Stomach (tissue), 9 donors: ENCODE data around the gene HDDC2. TPM values are rescaled to one million over a fixed set of nuclear protein-coding genes. Genes with fewer than 3 reads are reported as not detected.
A peak's percentile ranks its signal among the peaks of the same experiment; 100 is the strongest.

Experiments used
- DNase-seq, 2 donors: peaks; one replicate each; pipeline versions ENCODE4 v3.0.0 to v3.0.0-alpha.2; 2013 to 2019
- H3K27ac ChIP-seq, 5 donors: fragments of 200-600 bp in 4 of 5; sonication (generic) in 4 of 5; one replicate each; pipeline ENCODE4 v1.5.1; 2013 to 2019; ENCODE audit warnings: mild to moderate bottlenecking in 1 of 5, moderate library complexity in 1 of 5
- H3K27me3 ChIP-seq, 3 donors: fragments of 200-600 bp; sonication (generic); one replicate each; pipeline ENCODE4 v1.5.1; 2017 to 2019; ENCODE audit warnings: mixed run types in 1 of 3
- H3K36me3 ChIP-seq, 4 donors: fragments of 200-600 bp; sonication (generic); 1 replicate in 3 of 4; 2 replicates in 1 of 4; pipeline ENCODE4 v1.5.1; 2016 to 2019
- H3K4me1 ChIP-seq, 4 donors: fragments of 200-600 bp; sonication (generic); one replicate each; pipeline ENCODE4 v1.5.1; 2016 to 2019
- H3K4me3 ChIP-seq, 4 donors: fragments of 200-600 bp; sonication (generic) in 3 of 4; one replicate each; pipeline ENCODE4 v1.5.1; 2016 to 2019; ENCODE audit warnings: mild to moderate bottlenecking in 1 of 4
- H3K9me3 ChIP-seq, 4 donors: fragments of 200-600 bp; sonication (generic); one replicate each; pipeline ENCODE4 v1.5.1; 2016 to 2019
- CTCF ChIP-seq, 7 experiments: fragments of 450-650 bp in 4 of 7; fragments of 200-600 bp in 3 of 7; sonication (generic) in 3 of 7; IDR thresholded peaks; one replicate each; pipeline ENCODE4 v1.5.1; 2016 to 2019; ENCODE audit warnings: antibody characterized with exemption in 7 of 7, control low read depth in 2 of 7, mild to moderate bottlenecking in 1 of 7
- EP300 ChIP-seq: sonication (generic); formaldehyde crosslinking; IDR thresholded peaks from one replicate; pipeline ENCODE4 v1.6.1; 2017; ENCODE audit warnings: antibody characterized with exemption
- POLR2A ChIP-seq, 4 donors: fragments of 450-650 bp; IDR thresholded peaks; one replicate each; pipeline ENCODE4 v1.6.1; 2016; ENCODE audit warnings: antibody characterized with exemption in 4 of 4, control low read depth in 2 of 4, mild to moderate bottlenecking in 1 of 4, moderate library complexity in 1 of 4
- POLR2AphosphoS5 ChIP-seq, 3 donors: sonication (generic); formaldehyde crosslinking; IDR thresholded peaks; one replicate each; pipeline ENCODE4 v1.6.1; 2016; ENCODE audit warnings: antibody characterized with exemption in 3 of 3
- WGBS, 5 donors: extraction: QIAGEN DNeasy Blood & Tissue Kit in 3 of 5; methylation state at CpG; one replicate each; pipeline versions ENCODE4 v1.1.5 to v1.1.7; 2013 to 2018; 5-methylcytosine and 5-hydroxymethylcytosine counted together
- intact Hi-C: fragments of 100-400 bp; cut with DNase I; formaldehyde crosslinking; loops from one replicate; pipeline ENCODE4 v1.15.1; 2023; ENCODE audit warnings: low total_unique reads
- polyA plus RNA-seq, 3 donors: library from polyadenylated mRNA; stranded (reverse); fragments of 200-250 nt; gene quantifications; one replicate each; pipeline ENCODE4 v1.2.3, GENCODE V29; 2013
- total RNA-seq, 5 donors: library from RNA; depleted of rRNA; stranded (reverse); fragments of >200 nt; gene quantifications; one replicate each; pipeline versions ENCODE4 v1.1.0 to v1.2.3, GENCODE V29; 2014 to 2016
- donor health status: healthy with polysubstance abuse.
- donor health status: Bipolar disorder and iron deficiency.
- donor health status: healthy.

HDDC2 gene
- total and polyA plus RNA-seq, 8 donors, result 7.6 to 145 (median 48.0) TPM; not detected in 1

- no peak for TF ChIP-seq POLR2AphosphoS5 (IDR thresholded peaks at IDR 0.05)
- no peak for TF ChIP-seq EP300
- no peak for TF ChIP-seq POLR2A (IDR thresholded peaks at IDR 0.05)
- intact Hi-C loops, result no loop called here
- Histone ChIP-seq H3K36me3 (no peaks in the 10 kb centered on the region), H3K27ac (no peak overlapping the region), H3K4me3 (no peak overlapping the region), H3K9me3 (no peaks in the 10 kb centered on the region), H3K4me1 (no peaks in the 10 kb centered on the region), H3K27me3 (peaks cover 0 to 5% (median 0%) of the 10 kb centered on the region in 3 donors)
- 69 to 95% (median 73%) methylated on average over 2 of the region's 2 CpGs for WGBS, 5 donors
- no peak for DNase-seq
These were observed 39.7 kb upstream of the HDDC2 start for GRCh38 chr6:125341460-125341859.

- no peak overlapping the region for H3K27ac ChIP-seq
- intact Hi-C loops, result no loop called here
- no peaks in the 10 kb centered on the region for H3K36me3 ChIP-seq
- H3K9me3 ChIP-seq, result no peaks in the 10 kb centered on the region
- no peaks in the 10 kb centered on the region for H3K4me1 ChIP-seq
- TF ChIP-seq POLR2AphosphoS5 (IDR thresholded peaks at IDR 0.05) (no peak), EP300 (no peak), CTCF (IDR thresholded peaks at IDR 0.05) (no peak), POLR2A (IDR thresholded peaks at IDR 0.05) (no peak)
- no peak overlapping the region for H3K4me3 ChIP-seq
- peaks cover 0 to 6% (median 0%) of the 10 kb centered on the region in 3 donors for H3K27me3 ChIP-seq
- DNase-seq, result peak in 1 of 2 donors; percentile 9
- WGBS, 5 donors, result 79 to 93% (median 87%) methylated on average over 2 of the region's 2 CpGs
These were observed 39.2 kb upstream of the HDDC2 start for GRCh38 chr6:125340991-125341390.

GRCh38 chr6:125340175-125340835, 38.5 kb upstream of the HDDC2 start:
- WGBS, 5 donors, result 52 to 73% (median 65%) methylated on average over 3 of the region's 3 CpGs
- H3K4me3 ChIP-seq, result no peak overlapping the region
- H3K9me3 ChIP-seq, result no peaks in the 10 kb centered on the region
- intact Hi-C loops, result no loop called here
- H3K36me3 ChIP-seq, result no peaks in the 10 kb centered on the region
- DNase-seq, result no peak
- peaks cover 0 to 11% (median 4%) of the 10 kb centered on the region in 3 donors for H3K27me3 ChIP-seq
- no peaks in the 10 kb centered on the region for H3K4me1 ChIP-seq
- no peak for TF ChIP-seq POLR2A (IDR thresholded peaks at IDR 0.05)
- TF ChIP-seq POLR2AphosphoS5 (IDR thresholded peaks at IDR 0.05), result no peak
- no peak for TF ChIP-seq CTCF (IDR thresholded peaks at IDR 0.05)
- TF ChIP-seq EP300, result no peak
- no peak overlapping the region for H3K27ac ChIP-seq

- TF ChIP-seq EP300, result no peak
- no peak for TF ChIP-seq CTCF (IDR thresholded peaks at IDR 0.05)
- no peak for TF ChIP-seq POLR2A (IDR thresholded peaks at IDR 0.05)
- no peak for TF ChIP-seq POLR2AphosphoS5 (IDR thresholded peaks at IDR 0.05)
- H3K27me3 ChIP-seq, result peaks cover 0 to 11% (median 4%) of the 10 kb centered on the region in 3 donors
- no peak overlapping the region for H3K27ac ChIP-seq
- intact Hi-C loops, result no loop called here
- DNase-seq, result no peak
- H3K4me3 ChIP-seq, result no peak overlapping the region
- WGBS, 5 donors, result 53 to 73% (median 64%) methylated on average over 1 of the region's 1 CpG
- H3K4me1 ChIP-seq, result no peaks in the 10 kb centered on the region
- no peaks in the 10 kb centered on the region for H3K9me3 ChIP-seq
- H3K36me3 ChIP-seq, result no peaks in the 10 kb centered on the region
These were observed 37.9 kb upstream of the HDDC2 start for GRCh38 chr6:125339653-125340052.

DNA sequence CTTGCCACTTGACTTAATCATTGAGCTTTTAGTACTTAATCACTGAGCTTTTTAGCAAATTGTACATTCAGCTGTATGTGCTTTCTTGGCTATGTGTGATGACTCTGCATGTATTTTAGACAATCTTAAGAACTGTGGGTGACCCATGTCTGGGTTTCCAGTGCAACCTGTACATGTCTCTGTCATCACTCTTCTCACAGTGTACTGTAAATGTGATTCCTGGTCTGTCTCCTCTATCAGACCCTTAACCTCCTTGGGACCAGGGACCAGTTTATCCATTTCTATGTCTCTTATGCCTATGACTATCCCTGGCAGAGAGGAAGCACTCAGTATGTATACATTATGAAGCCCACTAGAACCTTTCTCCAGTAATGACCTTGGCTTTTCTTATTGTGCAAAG, 36.6 kb upstream of the HDDC2 start:
- intact Hi-C loops, result no loop called here
- Histone ChIP-seq H3K36me3 (no peaks in the 10 kb centered on the region), H3K27me3 (peaks cover 0 to 11% (median 4%) of the 10 kb centered on the region in 3 donors), H3K9me3 (no peaks in the 10 kb centered on the region), H3K4me1 (no peaks in the 10 kb centered on the region), H3K27ac (no peak overlapping the region), H3K4me3 (no peak overlapping the region)
- DNase-seq, result no peak
- TF ChIP-seq EP300 (no peak), CTCF (IDR thresholded peaks at IDR 0.05) (no peak), POLR2A (IDR thresholded peaks at IDR 0.05) (no peak), POLR2AphosphoS5 (IDR thresholded peaks at IDR 0.05) (no peak)
